Hepatic stellate cell (primary cell): ENCODE data around the gene IGFBP7.
A peak's percentile ranks its signal among the peaks of the same experiment; 100 is the strongest.

Source experiments
- DNase-seq: peaks from one replicate; pipeline ENCODE4 v3.0.0; 2011; ENCODE audit warnings: low spot score

IGFBP7 gene

DNA sequence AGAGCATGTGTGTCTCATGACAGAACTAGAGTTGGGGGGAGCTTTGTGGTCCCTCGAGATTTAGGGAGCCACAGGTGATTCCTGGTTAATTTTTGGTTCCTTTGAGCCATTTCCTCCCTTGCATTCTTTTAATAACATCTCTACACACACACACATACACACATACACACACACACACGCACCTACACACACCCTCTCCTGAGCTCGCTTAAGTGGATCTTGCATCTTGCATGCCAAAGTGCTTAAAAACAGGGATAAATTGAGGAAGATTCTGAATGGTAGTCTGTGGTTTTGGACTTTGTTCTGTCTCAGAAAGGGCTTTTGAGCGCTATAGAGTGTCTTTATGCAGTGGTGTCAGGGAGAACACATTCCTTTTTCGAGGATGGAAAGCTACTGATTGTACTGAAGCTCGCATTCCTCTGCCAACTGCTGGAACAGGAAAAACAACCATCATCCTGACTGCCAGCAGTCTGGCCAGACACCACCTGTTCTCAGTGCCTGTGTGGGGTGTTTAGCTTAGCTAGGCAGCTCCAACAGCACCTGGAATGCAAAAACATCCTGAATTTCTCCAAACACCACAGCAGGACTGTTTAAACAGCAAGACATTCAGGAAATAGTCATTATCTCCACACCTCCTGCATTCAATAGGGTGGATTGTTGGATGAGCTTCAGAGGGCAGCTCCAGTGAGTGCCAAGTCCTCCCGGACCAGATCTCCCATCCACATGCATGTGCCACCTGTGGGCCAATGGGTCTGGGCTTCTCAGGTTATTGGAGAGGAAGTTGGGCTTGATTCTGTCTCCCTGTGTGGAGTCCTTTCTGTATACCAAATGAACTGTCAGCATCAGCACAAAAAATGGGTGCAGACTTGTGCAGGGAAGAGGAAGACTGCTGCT lies 21.9 kb upstream of the IGFBP7 start:
- no peak for DNase-seq

GRCh38 chr4:57129477-57129876 lies 19.3 kb upstream of the IGFBP7 start:
- no peak for DNase-seq

- no peak for DNase-seq
Measured at GRCh38 chr4:57127361-57127760, 17.2 kb upstream of the IGFBP7 start.

DNA sequence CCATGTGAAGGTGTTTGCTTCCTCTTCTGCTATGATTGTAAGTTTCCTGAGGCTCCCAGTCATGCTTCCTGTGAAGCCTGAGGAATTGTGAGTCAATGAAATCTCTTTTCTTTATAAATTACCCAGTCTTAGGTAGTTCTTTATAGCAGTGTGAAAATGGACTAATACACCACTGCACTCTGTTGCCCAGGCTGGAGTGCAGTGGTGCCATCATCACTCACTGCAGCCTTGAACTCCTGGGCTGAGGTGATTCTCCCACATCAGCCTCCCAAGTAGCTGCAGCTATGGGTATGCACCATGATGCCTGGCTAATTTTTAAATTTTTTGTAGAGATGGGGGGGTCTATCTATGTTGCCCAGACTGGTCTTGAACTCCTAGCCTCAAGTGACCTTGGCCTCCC lies 15.8 kb upstream of the IGFBP7 start:
- no peak for DNase-seq

- DNase-seq, result no peak
Measured at GRCh38 chr4:57124145-57124544, 14.0 kb upstream of the IGFBP7 start.

GRCh38 chr4:57122959-57123358 lies 12.8 kb upstream of the IGFBP7 start:
- DNase-seq, result no peak

DNA sequence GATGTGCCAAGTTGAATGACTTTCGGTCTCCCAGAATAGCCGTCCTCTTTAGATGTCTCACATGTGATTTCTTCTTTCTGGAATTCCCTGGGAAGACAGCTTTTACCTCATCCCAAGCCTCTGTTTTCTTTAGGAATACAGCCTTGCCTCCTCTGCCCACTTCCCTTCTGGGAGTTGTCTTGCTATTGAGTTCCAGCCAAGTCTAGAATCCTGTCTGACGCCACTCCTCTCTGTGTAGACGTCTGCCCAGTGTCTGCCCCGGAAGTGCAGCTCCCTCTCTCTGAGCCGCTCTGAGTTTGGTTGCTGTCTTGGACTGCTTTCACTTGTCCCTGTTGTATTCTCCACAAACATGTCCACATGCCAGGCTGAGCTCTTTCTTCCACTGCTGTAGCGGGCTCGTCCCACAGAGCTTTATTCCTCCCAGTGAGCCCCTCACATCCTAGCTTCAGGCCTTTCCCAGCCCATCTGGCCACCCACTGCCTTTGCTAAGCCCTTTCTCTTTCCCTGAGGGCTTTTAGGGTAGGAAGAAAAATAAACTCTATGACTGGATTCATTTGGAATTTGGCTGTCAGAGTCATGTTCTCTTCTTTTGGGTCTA lies 9.0 kb upstream of the IGFBP7 start:
- peak; percentile 78 for DNase-seq

GRCh38 chr4:57117491-57117890 lies 7.3 kb upstream of the IGFBP7 start:
- no peak for DNase-seq

DNA sequence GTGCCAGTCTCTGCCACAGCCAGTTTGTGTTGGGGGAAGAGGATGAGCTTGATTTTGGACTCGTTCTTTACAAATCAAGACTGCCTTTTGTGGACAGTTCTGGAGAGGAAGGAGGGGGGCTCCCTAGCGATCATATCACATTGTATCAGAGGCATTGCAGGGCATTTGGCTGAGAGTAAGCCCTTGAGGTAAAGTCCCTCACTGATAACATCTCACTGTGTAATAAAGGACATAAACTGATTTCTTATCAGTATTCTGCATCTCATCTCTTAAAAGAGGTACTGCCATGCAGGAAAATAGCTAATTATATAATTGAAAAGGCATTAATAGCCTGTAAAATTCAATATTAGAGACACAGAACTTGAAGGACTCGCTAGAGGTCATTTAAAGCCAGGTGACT lies 6.1 kb upstream of the IGFBP7 start:
- DNase-seq, result no peak

DNA sequence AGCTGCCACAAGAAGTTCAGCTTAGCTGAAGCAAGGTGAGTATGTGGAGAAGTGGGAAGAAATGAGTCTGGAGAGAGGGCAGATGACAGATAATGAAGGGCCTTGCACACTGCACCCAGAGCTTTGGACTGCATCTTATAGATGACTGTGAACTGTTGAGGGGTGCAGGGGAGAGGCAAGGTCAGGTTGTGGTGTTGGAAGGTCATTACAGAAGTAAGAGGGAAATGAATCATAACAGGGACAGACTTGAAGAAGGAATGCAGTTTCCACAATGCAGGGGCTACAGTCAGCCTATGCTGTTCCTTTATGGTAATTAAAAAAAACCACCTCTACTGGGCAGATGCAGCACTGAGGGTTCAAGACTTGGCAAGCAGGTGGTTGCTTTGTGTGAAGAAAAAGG lies 4.8 kb upstream of the IGFBP7 start:
- DNase-seq, result no peak

- DNase-seq, result no peak
Measured at GRCh38 chr4:57113870-57114269, 3.7 kb upstream of the IGFBP7 start.

DNA sequence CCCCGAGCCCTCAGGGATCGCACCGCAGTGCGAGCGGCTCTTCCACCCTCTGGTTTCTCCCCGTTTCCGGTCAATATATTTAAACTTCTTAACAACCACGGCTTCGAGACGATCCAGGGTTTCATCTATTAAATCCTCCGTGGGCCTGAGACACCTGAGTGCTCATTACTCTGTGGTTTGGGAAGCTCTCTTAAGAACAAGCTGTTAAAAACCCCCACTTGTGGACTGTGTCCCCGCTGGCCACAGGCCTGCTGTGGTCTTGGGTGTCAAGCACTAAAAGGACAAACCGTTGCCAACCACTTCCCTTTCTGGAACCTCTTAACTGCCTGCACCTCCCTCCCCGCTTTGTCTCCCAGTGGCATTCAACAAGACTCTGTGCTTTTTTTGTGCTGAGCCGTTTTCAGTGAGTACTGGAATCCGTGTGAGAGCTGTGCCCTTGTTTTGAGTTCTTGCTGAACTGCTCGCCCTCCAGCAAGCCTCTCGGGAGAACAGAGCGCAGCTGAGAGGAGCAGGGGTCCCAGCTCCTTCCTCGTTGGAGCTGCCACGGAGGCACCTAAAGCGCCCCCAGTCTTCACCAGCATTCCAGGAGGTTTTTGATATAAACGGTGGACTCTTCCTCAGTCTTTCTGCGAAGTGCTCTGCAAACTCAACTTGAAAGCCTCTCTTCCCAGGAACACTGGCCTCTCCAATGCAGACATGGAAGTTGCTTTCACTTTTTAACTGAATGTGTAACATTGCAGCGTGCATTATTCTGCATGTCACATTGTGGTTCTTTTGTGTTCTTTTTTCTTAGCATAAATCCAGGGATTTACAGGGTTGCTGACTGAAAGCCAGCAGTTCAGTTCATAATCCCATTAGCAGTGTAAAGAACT lies 691 bp upstream of the IGFBP7 start:
- DNase-seq, result peak; percentile 60

GRCh38 chr4:57109411-57109846 lies 756 bp downstream of the IGFBP7 start:
- no peak for DNase-seq

DNA sequence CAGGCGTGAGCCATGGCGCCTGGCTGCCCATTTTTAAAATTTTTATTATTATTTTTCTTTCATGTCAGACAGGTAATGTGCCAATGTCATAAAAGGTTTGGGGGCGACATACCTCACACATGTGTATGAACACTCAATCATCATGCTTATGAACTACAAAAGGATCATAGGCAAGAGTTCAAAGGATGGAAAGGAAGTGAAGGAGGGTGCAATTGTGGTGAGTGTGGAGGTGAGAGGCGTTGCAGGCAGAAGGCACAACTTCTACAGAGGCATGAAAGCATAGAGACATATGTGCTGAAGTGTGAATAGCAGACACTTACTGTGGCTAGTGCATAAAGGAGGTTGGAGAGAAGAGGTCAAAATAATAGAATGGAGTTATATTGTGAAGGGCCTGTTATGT lies 4.0 kb downstream of the IGFBP7 start:
- no peak for DNase-seq

GRCh38 chr4:57104706-57105560 lies 5.3 kb downstream of the IGFBP7 start:
- no peak for DNase-seq

GRCh38 chr4:57103051-57103450 lies 7.1 kb downstream of the IGFBP7 start:
- no peak for DNase-seq

DNA sequence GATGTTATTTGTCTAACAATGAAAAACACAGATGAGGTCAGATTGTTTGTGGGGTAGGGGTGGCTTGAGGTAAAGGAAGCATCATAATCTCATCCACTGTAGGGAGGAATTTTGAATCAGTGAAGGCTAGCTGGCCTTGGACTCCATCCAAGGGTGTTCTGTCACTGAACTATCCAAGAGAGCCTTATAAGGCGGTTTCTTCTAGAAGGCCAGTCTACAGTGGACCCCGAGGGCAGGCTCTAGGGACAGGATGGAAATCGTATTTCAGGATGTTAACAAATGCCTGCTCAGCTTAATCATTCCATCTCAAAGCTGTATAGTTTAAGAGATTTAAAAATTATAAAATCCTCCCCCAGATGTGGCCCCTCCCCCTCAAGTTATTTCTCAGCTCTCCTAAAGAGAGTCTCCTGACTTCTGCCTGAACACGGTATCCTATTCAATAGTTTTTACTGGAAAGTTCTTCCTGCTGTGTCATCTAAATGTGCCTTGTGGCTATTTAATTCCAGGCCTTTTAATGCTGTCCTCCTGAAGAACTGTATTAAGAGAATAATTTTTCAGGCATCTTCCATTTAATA lies 8.0 kb downstream of the IGFBP7 start:
- DNase-seq, result peak; percentile 32

DNA sequence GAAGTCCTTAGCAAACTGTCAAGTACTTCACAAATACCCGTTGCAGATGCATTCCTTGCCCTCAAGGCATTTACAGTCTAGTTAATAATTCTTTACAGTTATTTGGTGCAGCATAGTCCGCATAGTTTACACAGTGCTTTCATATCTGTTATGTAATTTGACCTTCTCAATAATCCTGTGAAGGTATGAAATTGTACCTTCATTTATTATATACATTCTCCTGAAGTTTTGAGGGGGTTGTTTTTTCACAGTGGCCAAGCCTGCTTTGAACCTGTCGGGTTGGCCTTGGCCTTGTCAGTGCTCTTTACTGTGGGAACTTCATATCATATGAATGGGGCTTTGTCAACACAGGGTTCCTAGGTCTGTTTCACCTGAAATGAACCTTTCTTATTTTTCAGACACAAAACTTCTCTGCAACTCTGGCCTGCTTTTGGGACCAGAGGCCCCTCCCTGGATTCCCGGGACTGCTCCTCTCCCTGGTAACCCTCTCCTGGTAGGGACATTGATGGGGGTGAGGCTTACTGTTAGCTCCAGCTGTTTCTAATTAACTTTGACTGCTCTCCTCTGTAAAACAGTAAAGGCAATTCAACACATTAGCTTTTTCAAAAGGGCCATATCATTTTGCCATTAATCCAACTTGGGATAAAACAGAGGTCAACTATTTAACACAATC lies 9.1 kb downstream of the IGFBP7 start:
- no peak for DNase-seq

DNA sequence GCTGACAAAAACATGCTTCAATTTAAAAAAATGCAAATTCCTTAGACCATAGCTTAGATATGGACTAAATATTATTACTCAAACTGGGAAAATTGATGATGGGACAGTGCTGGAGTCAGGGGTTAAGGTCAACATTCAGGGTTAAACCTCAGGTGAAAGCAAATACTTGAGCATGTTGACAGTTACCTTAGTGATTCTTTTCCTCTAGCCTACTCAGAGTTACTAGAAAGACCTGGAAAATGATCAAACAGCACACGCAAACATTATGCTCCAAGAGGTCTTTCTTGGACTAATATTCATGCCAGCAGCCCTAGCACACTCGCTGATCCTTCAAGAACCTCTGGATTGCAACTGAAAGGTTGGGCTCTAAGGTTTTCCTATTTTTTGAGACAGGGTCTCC lies 10.8 kb downstream of the IGFBP7 start:
- DNase-seq, result no peak

GRCh38 chr4:57098941-57099340 lies 11.2 kb downstream of the IGFBP7 start:
- no peak for DNase-seq

GRCh38 chr4:57098415-57098814 lies 11.8 kb downstream of the IGFBP7 start:
- no peak for DNase-seq
